Astrocyte of the spinal cord (primary cell): ENCODE results near the gene ABCD2.
"Not testable (repeated sequence)": the region's sequence is repeated elsewhere in the genome, so short reads cannot be mapped to it uniquely, and the experiment has no call there.

Source experiments
- DNase-seq: peaks from one replicate; pipeline ENCODE4 v3.0.0; 2011; ENCODE audit warnings: low read depth, low spot score
- H3K4me3 ChIP-seq: 2 replicates; pipeline ENCODE4 v1.5.1; 2011; ENCODE audit warnings: low read depth, mild to moderate bottlenecking, low read length, moderate library complexity
- CTCF ChIP-seq: IDR thresholded peaks from 2 replicates; pipeline ENCODE4 v1.5.1; 2012; ENCODE audit warnings: low read depth, mild to moderate bottlenecking, low read length, inconsistent platforms
- in situ Hi-C: cut with HindIII; loops from 2 replicates; pipeline ENCODE4 v1.10.0; 2017; ENCODE audit warnings: low sequenced_read_pairs

Gene ABCD2

GRCh38 chr12:39572551-39572950, 47.1 kb downstream of the ABCD2 start:
- in situ Hi-C loops, result no loop called here
- DNase-seq, result no peak
- TF ChIP-seq CTCF, result no peak
- no peak overlapping the region for H3K4me3 ChIP-seq

DNA sequence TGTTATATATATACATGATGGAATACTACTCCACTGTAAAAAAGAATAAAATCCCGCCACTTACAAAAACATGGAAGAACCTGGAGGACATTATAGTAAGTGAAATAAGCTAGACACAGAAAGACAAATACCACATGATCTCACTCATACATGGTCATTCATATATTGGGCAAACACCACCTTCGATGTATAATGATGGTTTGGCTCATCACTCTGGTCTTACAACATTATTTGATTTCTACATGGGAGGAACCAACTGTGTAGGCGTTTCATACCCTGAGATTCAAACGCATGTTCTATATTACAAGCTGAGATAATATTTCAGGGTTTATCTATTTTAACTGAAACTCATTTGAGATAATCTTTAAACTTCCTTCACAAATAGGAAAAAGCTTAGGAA, 48.3 kb downstream of the ABCD2 start:
- no peak for DNase-seq
- in situ Hi-C loops, result no loop called here
- no peak overlapping the region for H3K4me3 ChIP-seq
- TF ChIP-seq CTCF, result no peak

DNA sequence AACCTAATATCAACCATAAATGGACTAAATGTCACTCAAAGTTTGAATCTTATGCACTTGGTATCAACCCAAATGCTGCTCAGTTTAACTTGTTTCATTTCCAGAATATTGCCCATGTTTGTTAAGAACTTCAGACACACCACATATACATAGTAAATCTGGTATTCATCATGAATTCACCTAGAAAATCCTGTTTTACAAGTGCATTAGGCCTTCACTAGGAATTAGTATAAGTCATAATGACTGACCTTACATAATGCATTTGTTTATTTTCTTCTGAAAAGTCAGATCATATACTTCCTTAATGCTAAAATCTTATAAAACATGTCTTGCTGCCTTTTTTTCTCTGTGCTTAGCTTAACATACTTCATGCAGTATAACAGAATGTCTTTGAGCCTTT, 66.1 kb downstream of the ABCD2 start:
- no peak for DNase-seq
- H3K4me3 ChIP-seq, result no peak overlapping the region
- in situ Hi-C loops, result no loop called here

DNA sequence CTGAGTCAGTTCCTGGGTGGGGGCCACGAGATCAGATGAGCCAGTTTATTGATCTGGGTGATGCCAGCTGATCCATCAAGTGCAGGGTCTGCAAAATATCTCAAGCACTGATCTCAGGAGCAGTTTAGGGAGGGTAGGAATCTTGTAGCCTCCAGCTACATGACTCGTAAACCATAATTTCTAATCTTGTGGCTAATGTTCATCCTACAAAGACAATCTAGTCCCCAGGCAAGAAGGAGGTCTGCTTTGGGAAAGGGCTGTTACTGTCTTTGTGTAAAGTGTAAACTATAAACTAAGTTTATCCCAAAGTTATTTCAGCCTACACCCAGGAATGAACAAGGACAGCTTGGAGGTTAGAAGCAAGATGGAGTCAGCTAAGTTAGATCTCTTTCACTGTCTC, 75.4 kb downstream of the ABCD2 start:
- DNase-seq, H3K4me3 ChIP-seq, in situ Hi-C loops: not testable (repeated sequence)

More for the DNA sequence above, 66.1 kb downstream of the ABCD2 start:
- TF ChIP-seq CTCF, result no peak

DNA sequence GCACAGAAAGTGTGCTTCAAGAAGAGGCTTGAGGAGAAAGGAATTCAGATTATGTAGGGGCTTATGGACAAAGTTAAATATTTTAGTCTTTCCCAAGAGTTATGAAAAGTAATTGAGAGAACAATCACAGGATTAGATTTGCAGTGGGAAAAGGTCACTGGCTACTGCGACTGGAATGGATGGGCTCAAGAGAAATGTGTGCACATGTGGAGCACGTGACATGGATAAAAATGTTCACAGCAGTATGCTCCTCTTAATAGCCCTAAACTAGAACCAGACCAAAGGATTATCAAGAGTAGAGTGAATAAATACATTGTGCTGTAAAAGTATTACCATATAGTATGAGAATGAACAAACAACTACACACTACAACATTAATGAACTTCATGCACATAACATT, 78.1 kb downstream of the ABCD2 start:
- in situ Hi-C loops, result no loop called here
- no peak for DNase-seq
- no peak for TF ChIP-seq CTCF
- no peak overlapping the region for H3K4me3 ChIP-seq

- DNase-seq, result no peak
- in situ Hi-C loops, result no loop called here
- no peak overlapping the region for H3K4me3 ChIP-seq
- TF ChIP-seq CTCF, result no peak
These were observed 80.9 kb downstream of the ABCD2 start for GRCh38 chr12:39538679-39539104.

DNA sequence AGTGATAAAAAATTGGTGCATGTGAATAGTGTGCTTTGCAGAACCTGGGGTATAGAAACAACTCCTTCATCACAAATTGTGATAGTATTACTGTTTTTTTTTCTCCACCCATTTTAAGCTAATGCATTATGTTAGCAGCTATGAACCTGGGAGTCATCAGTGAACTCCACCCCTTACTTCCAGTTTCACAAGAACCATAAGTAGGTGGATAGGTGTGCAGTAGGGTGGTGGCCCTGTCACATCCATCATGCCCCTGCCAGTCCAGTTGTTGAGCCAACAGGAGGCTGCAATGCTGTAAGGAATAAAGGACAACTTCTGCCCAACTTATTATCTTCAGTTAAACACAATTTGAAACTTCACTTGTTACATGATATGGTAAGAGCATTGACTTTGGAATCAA, 85.7 kb downstream of the ABCD2 start:
- no peak overlapping the region for H3K4me3 ChIP-seq
- in situ Hi-C loops, result no loop called here
- no peak for DNase-seq
- TF ChIP-seq CTCF, result no peak
